MM.1S (cell line): ENCODE measurements around the gene DUSP8.
A peak's percentile ranks its signal among the peaks of the same experiment; 100 is the strongest.

Source experiments
- DNase-seq: peaks from one replicate; pipeline ENCODE4 v3.0.0-alpha.2; 2015
- H2AFZ ChIP-seq: fragments of 300-600 bp; sonication (generic); 2 replicates; pipeline ENCODE4 v1.6.0; 2016; ENCODE audit warnings: antibody characterized with exemption, low read length
- H3F3A ChIP-seq: fragments of 300-600 bp; sonication (generic); 2 replicates; pipeline ENCODE4 v1.6.1; 2016; ENCODE audit warnings: mild to moderate bottlenecking, antibody characterized with exemption, low read length, moderate library complexity, mixed read lengths; ENCODE audit not compliant: insufficient read depth
- H3K27ac ChIP-seq: fragments of 300-600 bp; sonication (generic); 2 replicates; pipeline ENCODE4 v1.5.1; 2016; ENCODE audit warnings: mild to moderate bottlenecking, low read length
- H3K27me3 ChIP-seq: fragments of 300-600 bp; sonication (generic); replicated peaks from 2 replicates; pipeline ENCODE4 v1.6.0; 2016; ENCODE audit warnings: low read length; ENCODE audit not compliant: insufficient read depth
- H3K36me3 ChIP-seq: fragments of 300-600 bp; sonication (generic); replicated peaks from 2 replicates; pipeline ENCODE4 v1.6.1; 2016; ENCODE audit warnings: mild to moderate bottlenecking, low read length, mixed read lengths; ENCODE audit not compliant: insufficient read depth
- H3K4me1 ChIP-seq: fragments of 300-600 bp; sonication (generic); 2 replicates; pipeline ENCODE4 v1.6.1; 2016; ENCODE audit warnings: low read length, mixed read lengths
- H3K4me2 ChIP-seq: fragments of 300-600 bp; sonication (generic); 2 replicates; pipeline ENCODE4 v1.6.0; 2016; ENCODE audit warnings: low read depth, low read length
- H3K4me3 ChIP-seq: fragments of 300-600 bp; sonication (generic); 2 replicates; pipeline ENCODE4 v1.5.1; 2016; ENCODE audit warnings: low read length, mixed read lengths
- H3K79me2 ChIP-seq: fragments of 300-600 bp; sonication (generic); 2 replicates; pipeline ENCODE4 v1.6.1; 2016; ENCODE audit warnings: mixed run types, low read length, mixed read lengths
- H3K9ac ChIP-seq: fragments of 300-600 bp; sonication (generic); 2 replicates; pipeline ENCODE4 v1.6.1; 2016; ENCODE audit warnings: low read length, mixed read lengths
- H3K9me2 ChIP-seq: fragments of 300-600 bp; sonication (generic); replicated peaks from 2 replicates; pipeline ENCODE4 v1.6.1; 2016; ENCODE audit warnings: mild to moderate bottlenecking, low read length, mixed read lengths; ENCODE audit not compliant: insufficient read depth
- H3K9me3 ChIP-seq: fragments of 300-600 bp; sonication (generic); replicated peaks from 2 replicates; pipeline ENCODE4 v1.6.1; 2016; ENCODE audit warnings: mild to moderate bottlenecking, low read length, mixed read lengths; ENCODE audit not compliant: insufficient read depth
- H4K20me1 ChIP-seq: fragments of 300-600 bp; sonication (generic); 2 replicates; pipeline ENCODE4 v1.6.1; 2016; ENCODE audit warnings: mild to moderate bottlenecking, low read length, moderate library complexity, mixed read lengths; ENCODE audit not compliant: insufficient read depth
- EZH2 ChIP-seq: fragments of 300-600 bp; sonication (generic); optimal IDR thresholded peaks from 2 replicates; pipeline ENCODE3; 2017; ENCODE audit warnings: low read depth, mild to moderate bottlenecking, antibody characterized with exemption, low read length, mixed read lengths
- EZH2phosphoT487 ChIP-seq: fragments of 300-600 bp; sonication (generic); IDR thresholded peaks from 2 replicates; pipeline ENCODE4 v1.6.1; 2018; ENCODE audit warnings: antibody characterized with exemption, low read length
- TF ChIP-seq, protein P1 (sequence below): fragments of 300-600 bp; sonication (generic); IDR thresholded peaks from 2 replicates; pipeline ENCODE4 v1.5.1; 2016; ENCODE audit warnings: antibody characterized with exemption, low read length, mixed read lengths

The DUSP8 gene

GRCh38 chr11:1553808-1554594 is 18.1 kb downstream of the DUSP8 start:
- Histone ChIP-seq H3K4me1 (no peaks in the 10 kb centered on the region), H3K4me2 (no peak overlapping the region)
- no peak for DNase-seq

DNA sequence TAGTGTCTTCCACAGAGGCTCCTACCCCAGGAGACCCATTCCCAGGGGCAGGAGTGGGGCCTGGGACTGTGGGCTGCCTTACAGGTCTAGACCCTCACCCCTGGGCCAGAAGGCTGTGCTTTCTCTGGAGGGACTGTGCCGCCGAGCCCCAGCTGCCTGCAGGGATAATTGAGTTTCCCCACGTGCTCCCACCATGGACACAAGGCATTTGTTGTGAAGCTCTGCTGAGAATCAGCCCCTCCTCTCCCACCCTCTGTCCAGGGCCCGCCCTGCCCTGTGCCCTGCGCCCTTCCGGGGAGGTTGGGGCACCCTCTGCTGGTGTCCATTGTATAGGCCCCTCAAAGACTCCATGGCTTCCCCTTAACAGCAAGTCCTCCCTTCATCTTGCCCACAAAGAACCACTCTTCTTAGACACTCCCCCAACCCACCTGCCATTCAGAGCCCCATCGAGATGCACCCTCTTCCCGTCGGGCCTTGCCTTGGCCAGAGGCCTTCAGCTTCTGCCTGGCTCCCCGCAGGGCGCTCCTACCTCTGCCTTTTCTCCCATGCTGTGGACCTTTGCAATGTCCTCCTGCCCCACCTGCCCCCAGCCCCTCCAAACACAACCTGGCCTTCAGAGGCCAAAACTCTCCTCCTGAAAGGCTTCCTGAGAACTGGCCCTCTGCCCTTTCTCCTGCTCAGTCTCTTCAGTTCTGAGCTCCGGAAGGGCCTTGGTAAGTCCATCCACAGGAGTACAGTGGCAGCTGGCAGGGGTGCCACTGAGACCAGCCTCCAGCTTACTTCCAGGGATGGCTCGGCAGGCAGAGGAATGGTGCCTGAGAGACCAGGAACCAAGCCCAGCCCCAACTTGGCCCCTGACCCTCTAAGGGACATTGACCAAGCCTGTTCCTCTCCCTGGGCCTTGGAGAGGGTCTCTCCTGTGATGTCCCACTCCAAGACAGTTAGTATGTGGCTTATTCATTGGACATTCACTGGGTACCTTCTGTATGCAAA is 22.4 kb downstream of the DUSP8 start:
- TF ChIP-seq EZH2phosphoT487 (no peak), EZH2 (no peak)
- TF ChIP-seq, protein P1, sequence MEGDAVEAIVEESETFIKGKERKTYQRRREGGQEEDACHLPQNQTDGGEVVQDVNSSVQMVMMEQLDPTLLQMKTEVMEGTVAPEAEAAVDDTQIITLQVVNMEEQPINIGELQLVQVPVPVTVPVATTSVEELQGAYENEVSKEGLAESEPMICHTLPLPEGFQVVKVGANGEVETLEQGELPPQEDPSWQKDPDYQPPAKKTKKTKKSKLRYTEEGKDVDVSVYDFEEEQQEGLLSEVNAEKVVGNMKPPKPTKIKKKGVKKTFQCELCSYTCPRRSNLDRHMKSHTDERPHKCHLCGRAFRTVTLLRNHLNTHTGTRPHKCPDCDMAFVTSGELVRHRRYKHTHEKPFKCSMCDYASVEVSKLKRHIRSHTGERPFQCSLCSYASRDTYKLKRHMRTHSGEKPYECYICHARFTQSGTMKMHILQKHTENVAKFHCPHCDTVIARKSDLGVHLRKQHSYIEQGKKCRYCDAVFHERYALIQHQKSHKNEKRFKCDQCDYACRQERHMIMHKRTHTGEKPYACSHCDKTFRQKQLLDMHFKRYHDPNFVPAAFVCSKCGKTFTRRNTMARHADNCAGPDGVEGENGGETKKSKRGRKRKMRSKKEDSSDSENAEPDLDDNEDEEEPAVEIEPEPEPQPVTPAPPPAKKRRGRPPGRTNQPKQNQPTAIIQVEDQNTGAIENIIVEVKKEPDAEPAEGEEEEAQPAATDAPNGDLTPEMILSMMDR: peak; percentile 10; the same call in 1 of the 2 replicates
- H3K4me2 ChIP-seq: no peak overlapping the region
- H3K27ac ChIP-seq: no peak overlapping the region
- peaks cover 60% of the 10 kb centered on the region for H3K27me3 ChIP-seq
- no peaks in the 10 kb centered on the region for H3K36me3 ChIP-seq
- H3K9me2 ChIP-seq: no peaks in the 10 kb centered on the region
- no peaks in the 10 kb centered on the region for H3F3A ChIP-seq
- H3K9ac ChIP-seq: no peak overlapping the region
- H4K20me1 ChIP-seq: no peaks in the 10 kb centered on the region
- no peak overlapping the region for H2AFZ ChIP-seq
- H3K4me3 ChIP-seq: no peak overlapping the region
- DNase-seq: no peak
- H3K9me3 ChIP-seq: no peaks in the 10 kb centered on the region
- no peaks in the 10 kb centered on the region for H3K79me2 ChIP-seq
- H3K4me1 ChIP-seq: peaks cover 7% of the 10 kb centered on the region; the same call in 1 of the 2 replicates

More at GRCh38 chr11:1553808-1554594, 18.1 kb downstream of the DUSP8 start:
- H3K9me3 ChIP-seq: no peaks in the 10 kb centered on the region
- no peak overlapping the region for H2AFZ ChIP-seq
- H3K27ac ChIP-seq: no peak overlapping the region
- no peaks in the 10 kb centered on the region for H3K9me2 ChIP-seq
- no peaks in the 10 kb centered on the region for H4K20me1 ChIP-seq
- no peak overlapping the region for H3K4me3 ChIP-seq
- H3K79me2 ChIP-seq: no peaks in the 10 kb centered on the region
- H3K9ac ChIP-seq: no peak overlapping the region
- TF ChIP-seq EZH2: no peak
- TF ChIP-seq EZH2phosphoT487: no peak
- TF ChIP-seq, protein P1: no peak
- H3F3A ChIP-seq: no peaks in the 10 kb centered on the region
- H3K36me3 ChIP-seq: no peaks in the 10 kb centered on the region
- H3K27me3 ChIP-seq: peaks cover 35% of the 10 kb centered on the region

DNA sequence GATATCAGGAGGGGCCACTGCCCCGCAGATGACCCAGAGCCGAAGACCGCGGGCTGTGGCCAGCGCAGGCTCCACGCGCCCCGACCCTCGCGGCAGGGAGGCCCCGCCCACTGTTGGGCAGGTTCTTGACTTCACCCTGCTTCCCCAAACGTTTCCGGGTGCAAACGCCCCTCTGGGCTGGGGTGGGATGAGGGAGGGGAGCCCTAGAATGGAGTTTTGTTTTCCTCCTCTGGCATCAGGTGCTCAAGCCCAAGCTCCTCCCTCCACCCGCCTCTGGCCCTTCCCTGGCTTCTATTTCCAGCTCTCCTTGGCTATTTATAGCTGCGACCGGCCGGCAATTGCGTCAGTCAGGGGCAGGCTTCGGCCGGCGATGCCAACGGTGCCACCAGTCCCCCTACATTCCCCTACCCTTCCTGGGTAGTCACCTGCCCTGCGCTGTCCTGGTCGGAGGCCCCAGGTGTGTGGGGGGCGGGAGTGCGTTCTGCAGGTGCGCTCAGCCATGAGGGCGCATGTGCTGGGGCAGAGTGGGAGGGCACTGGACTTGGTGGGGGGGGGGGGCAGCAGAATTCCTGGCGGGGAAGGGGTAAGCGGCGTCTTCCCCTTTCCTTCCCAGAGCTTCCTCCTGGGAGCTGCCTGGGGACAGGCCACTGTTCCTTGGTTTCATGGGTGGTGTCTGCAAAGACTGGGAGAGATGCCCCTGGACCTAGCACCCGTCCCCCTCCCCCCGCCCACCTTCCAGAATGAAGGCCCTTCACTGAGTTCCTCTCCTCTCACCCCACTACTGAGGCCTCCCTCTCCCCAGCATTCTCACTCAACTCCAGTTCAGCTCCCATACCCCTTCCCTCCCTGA is 23.6 kb downstream of the DUSP8 start:
- Histone ChIP-seq H2AFZ (peak overlapping the region; percentile 61; the same call in 1 of the 2 replicates), H4K20me1 (no peaks in the 10 kb centered on the region), H3K79me2 (no peaks in the 10 kb centered on the region), H3F3A (no peaks in the 10 kb centered on the region), H3K9me2 (no peaks in the 10 kb centered on the region), H3K9ac (no peak overlapping the region; the same call in 1 of the 2 replicates), H3K9me3 (no peaks in the 10 kb centered on the region), H3K4me2 (peak overlapping the region; percentile 68), H3K36me3 (no peaks in the 10 kb centered on the region), H3K4me3 (peak overlapping the region; percentile 44), H3K4me1 (peaks cover 7% of the 10 kb centered on the region; the same call in 1 of the 2 replicates), H3K27ac (no peak overlapping the region), H3K27me3 (peaks cover 62% of the 10 kb centered on the region)
- no peak for DNase-seq
- no peak for TF ChIP-seq EZH2phosphoT487
- TF ChIP-seq EZH2: no peak
- TF ChIP-seq, protein P1: no peak
